H9 (cell line): Measurements from ENCODE around the gene MEF2A. TPM values are rescaled to one million over a fixed set of nuclear protein-coding genes. Genes with fewer than 3 reads are reported as not detected.

Experiments
- DNase-seq: peaks from one replicate; pipeline ENCODE4 v3.0.0-alpha.2; 2017
- H2AFZ ChIP-seq: one replicate; pipeline ENCODE4 v1.6.1; 2013; ENCODE audit warnings: mild to moderate bottlenecking, low read length, control low read depth, moderate library complexity
- H2AK5ac ChIP-seq: 2 replicates; pipeline ENCODE4 v1.6.1; 2013; ENCODE audit warnings: low read length, control low read depth, mixed read lengths; ENCODE audit not compliant: insufficient read length
- H2BK120ac ChIP-seq: one replicate; pipeline ENCODE4 v1.6.1; 2013; ENCODE audit warnings: low read depth, mild to moderate bottlenecking, low read length, control low read depth, inconsistent platforms; ENCODE audit not compliant: poor library complexity, severe bottlenecking
- H2BK12ac ChIP-seq: 2 replicates; pipeline ENCODE4 v1.6.1; 2013; ENCODE audit warnings: low read length, control low read depth, mixed read lengths, low read depth; ENCODE audit not compliant: insufficient read length
- H2BK15ac ChIP-seq: 2 replicates; pipeline ENCODE4 v1.6.1; 2013; ENCODE audit warnings: low read depth, low read length, control low read depth
- H2BK20ac ChIP-seq: one replicate; pipeline ENCODE4 v1.6.1; 2013; ENCODE audit warnings: low read depth, mild to moderate bottlenecking, low read length, control low read depth, inconsistent platforms; ENCODE audit not compliant: poor library complexity, severe bottlenecking
- H2BK5ac ChIP-seq: 2 replicates; pipeline ENCODE4 v1.6.1; 2013; ENCODE audit warnings: low read length, control low read depth, mixed read lengths; ENCODE audit not compliant: insufficient read length
- H3K14ac ChIP-seq: 2 replicates; pipeline ENCODE4 v1.6.1; 2013; ENCODE audit warnings: low read length, control low read depth; ENCODE audit not compliant: insufficient read depth
- H3K18ac ChIP-seq: 2 replicates; pipeline ENCODE4 v1.6.1; 2013; ENCODE audit warnings: low read depth, mild to moderate bottlenecking, mixed read lengths, low read length, control low read depth; ENCODE audit not compliant: insufficient read length
- H3K23ac ChIP-seq: 2 replicates; pipeline ENCODE4 v1.6.1; 2013; ENCODE audit warnings: low read length, control low read depth, mixed read lengths, low read depth; ENCODE audit not compliant: insufficient read length
- H3K23me2 ChIP-seq: 2 replicates; pipeline ENCODE4 v1.6.1; 2013; ENCODE audit warnings: low read depth, mild to moderate bottlenecking, mixed read lengths, low read length, control low read depth; ENCODE audit not compliant: insufficient read length, poor library complexity, severe bottlenecking
- H3K27ac ChIP-seq: 2 replicates; pipeline ENCODE4 v1.5.1; 2013; ENCODE audit warnings: low read length, control low read depth, mixed read lengths, low read depth; ENCODE audit not compliant: insufficient read length
- H3K27me3 ChIP-seq: 2 replicates; pipeline ENCODE4 v1.6.1; 2013; ENCODE audit warnings: low read length, control low read depth, inconsistent platforms; ENCODE audit not compliant: insufficient read depth
- H3K4ac ChIP-seq: 2 replicates; pipeline ENCODE4 v1.6.1; 2013; ENCODE audit warnings: low read depth, mild to moderate bottlenecking, control low read depth, inconsistent platforms, low read length, moderate library complexity
- H3K4me1 ChIP-seq: 2 replicates; pipeline ENCODE4 v1.6.1; 2013; ENCODE audit warnings: low read length, control low read depth, inconsistent platforms; ENCODE audit not compliant: insufficient read depth
- H3K4me2 ChIP-seq: 2 replicates; pipeline ENCODE4 v1.6.1; 2013; ENCODE audit warnings: low read length, control low read depth, mixed read lengths; ENCODE audit not compliant: insufficient read length, insufficient read depth
- H3K56ac ChIP-seq: 2 replicates; pipeline ENCODE4 v1.6.1; 2013; ENCODE audit warnings: low read depth, mild to moderate bottlenecking, mixed read lengths, low read length, control low read depth; ENCODE audit not compliant: insufficient read length
- H3K79me1 ChIP-seq: 2 replicates; pipeline ENCODE4 v1.6.1; 2013; ENCODE audit warnings: low read depth, mild to moderate bottlenecking, moderate library complexity, low read length, control low read depth, inconsistent platforms; ENCODE audit not compliant: insufficient read depth, poor library complexity, severe bottlenecking
- H3K79me2 ChIP-seq: 2 replicates; pipeline ENCODE4 v1.6.1; 2013; ENCODE audit warnings: low read length, control low read depth, inconsistent platforms; ENCODE audit not compliant: insufficient read depth
- H3K9ac ChIP-seq: 2 replicates; pipeline ENCODE4 v1.6.1; 2013; ENCODE audit warnings: low read length, control low read depth, mixed read lengths; ENCODE audit not compliant: insufficient read length; ENCODE audit errors: extremely low read depth
- H3K9me3 ChIP-seq: one replicate; pipeline ENCODE4 v1.6.1; 2013; ENCODE audit warnings: low read depth, low read length, inconsistent platforms; ENCODE audit not compliant: control insufficient read depth
- H3T11ph ChIP-seq: one replicate; pipeline ENCODE4 v1.6.1; 2013; ENCODE audit warnings: mild to moderate bottlenecking, low read length, control low read depth, inconsistent platforms
- H4K20me1 ChIP-seq: one replicate; pipeline ENCODE4 v1.6.1; 2013; ENCODE audit not compliant: control insufficient read depth, insufficient read length, insufficient read depth
- H4K5ac ChIP-seq: 2 replicates; pipeline ENCODE4 v1.6.1; 2013; ENCODE audit warnings: low read depth, mild to moderate bottlenecking, mixed read lengths, low read length, control low read depth; ENCODE audit not compliant: insufficient read length
- H4K8ac ChIP-seq: replicated peaks from 2 replicates; pipeline ENCODE4 v1.6.1; 2013; ENCODE audit warnings: low read length, control low read depth, mixed read lengths, low read depth; ENCODE audit not compliant: insufficient read length
- H4K91ac ChIP-seq: 2 replicates; pipeline ENCODE4 v1.6.1; 2013; ENCODE audit warnings: low read depth, mild to moderate bottlenecking, moderate library complexity, mixed read lengths, low read length, control low read depth; ENCODE audit not compliant: insufficient read length
- H3K27ac Mint-ChIP-seq, 3 experiments: 2 replicates in 2 of 3; 3 replicates in 1 of 3; pipeline ENCODE4 v1.8.0; 2020 to 2021; ENCODE audit warnings: mixed read lengths in 3 of 3, mild to moderate bottlenecking in 1 of 3, moderate library complexity in 1 of 3
- H3K27me3 Mint-ChIP-seq: 2 replicates; pipeline ENCODE4 v1.8.0; 2021; ENCODE audit warnings: low read depth, mild to moderate bottlenecking, moderate library complexity, mixed read lengths
- H3K36me3 Mint-ChIP-seq, 3 experiments: 2 replicates in 2 of 3; 3 replicates in 1 of 3; pipeline ENCODE4 v1.8.0; 2020 to 2021; ENCODE audit warnings: low read depth in 3 of 3, mixed read lengths in 3 of 3; ENCODE audit not compliant: insufficient read depth in 1 of 3
- H3K4me1 Mint-ChIP-seq, 2 experiments: 2 replicates each; pipeline ENCODE4 v1.8.0; 2020; ENCODE audit warnings: mixed read lengths in 2 of 2
- H3K4me3 Mint-ChIP-seq, 2 experiments: 2 replicates in 1 of 2; 3 replicates in 1 of 2; pipeline ENCODE4 v1.8.0; 2020 to 2021; ENCODE audit warnings: mild to moderate bottlenecking in 2 of 2, mixed read lengths in 2 of 2, moderate library complexity in 1 of 2
- H3K9me3 Mint-ChIP-seq, 2 experiments: 2 replicates in 1 of 2; 3 replicates in 1 of 2; pipeline ENCODE4 v1.8.0; 2020; ENCODE audit warnings: mild to moderate bottlenecking in 2 of 2, mixed read lengths in 2 of 2, moderate library complexity in 1 of 2
- WGBS: extraction: QIAGEN DNeasy Blood & Tissue Kit; methylation state at CpG from one replicate; pipeline ENCODE4 v1.1.7; 2013; ENCODE audit warnings: missing lambda C conversion rate, low lambda C conversion rate, mixed read lengths; ENCODE audit not compliant: insufficient read length; ENCODE audit errors: extremely low coverage; 5-methylcytosine and 5-hydroxymethylcytosine counted together
- total RNA-seq: library from RNA; stranded (reverse); gene quantifications from 2 replicates; pipeline ENCODE4 v1.2.1, GENCODE V29; 2021
- TF ChIP-seq, protein P1 (sequence below): fragments of 200-600 bp; sonication (generic); conservative IDR thresholded peaks from 3 replicates; pipeline ENCODE4 v1.8.0; 2021; ENCODE audit warnings: antibody characterized with exemption, mild to moderate bottlenecking

The MEF2A gene
- total RNA-seq, 1 experiment from 2014 or later = 20.7 TPM

- H3K9ac ChIP-seq = no peak overlapping the region
- H2BK5ac ChIP-seq = no peak overlapping the region
- Mint-ChIP-seq H3K4me3 (no peak overlapping the region), H3K9me3 (no peaks in the 10 kb centered on the region), H3K4me1 (peaks cover 37 to 42% of the 10 kb centered on the region in 2 experiments), H3K27ac (peak overlapping the region in 2 of 3 experiments; percentile 84 to 96; a peak in 5 of 7 replicates), H3K27me3 (no peaks in the 10 kb centered on the region), H3K36me3 (peaks cover 2 to 19% (median 4%) of the 10 kb centered on the region in 3 experiments; a peak in 5 of 7 replicates)
- H3K23ac ChIP-seq = no peak overlapping the region
- no peak overlapping the region for H2BK15ac ChIP-seq
- no peaks in the 10 kb centered on the region for H3K23me2 ChIP-seq
- H2AK5ac ChIP-seq = no peak overlapping the region
- H2BK20ac ChIP-seq = no peak overlapping the region
- H4K8ac ChIP-seq = no peak overlapping the region
- H3K56ac ChIP-seq = no peak overlapping the region
- no peak overlapping the region for H2AFZ ChIP-seq
- TF ChIP-seq, protein P1, sequence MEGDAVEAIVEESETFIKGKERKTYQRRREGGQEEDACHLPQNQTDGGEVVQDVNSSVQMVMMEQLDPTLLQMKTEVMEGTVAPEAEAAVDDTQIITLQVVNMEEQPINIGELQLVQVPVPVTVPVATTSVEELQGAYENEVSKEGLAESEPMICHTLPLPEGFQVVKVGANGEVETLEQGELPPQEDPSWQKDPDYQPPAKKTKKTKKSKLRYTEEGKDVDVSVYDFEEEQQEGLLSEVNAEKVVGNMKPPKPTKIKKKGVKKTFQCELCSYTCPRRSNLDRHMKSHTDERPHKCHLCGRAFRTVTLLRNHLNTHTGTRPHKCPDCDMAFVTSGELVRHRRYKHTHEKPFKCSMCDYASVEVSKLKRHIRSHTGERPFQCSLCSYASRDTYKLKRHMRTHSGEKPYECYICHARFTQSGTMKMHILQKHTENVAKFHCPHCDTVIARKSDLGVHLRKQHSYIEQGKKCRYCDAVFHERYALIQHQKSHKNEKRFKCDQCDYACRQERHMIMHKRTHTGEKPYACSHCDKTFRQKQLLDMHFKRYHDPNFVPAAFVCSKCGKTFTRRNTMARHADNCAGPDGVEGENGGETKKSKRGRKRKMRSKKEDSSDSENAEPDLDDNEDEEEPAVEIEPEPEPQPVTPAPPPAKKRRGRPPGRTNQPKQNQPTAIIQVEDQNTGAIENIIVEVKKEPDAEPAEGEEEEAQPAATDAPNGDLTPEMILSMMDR = no peak
- no peaks in the 10 kb centered on the region for H4K20me1 ChIP-seq
- no peak overlapping the region for H3T11ph ChIP-seq
- WGBS = no CpG with 5 or more reads among the region's 6 CpGs
- DNase-seq = no peak
- H3K4me2 ChIP-seq = no peak overlapping the region
- no peaks in the 10 kb centered on the region for H3K9me3 ChIP-seq
- peaks cover 1% of the 10 kb centered on the region; the same call in 1 of the 2 replicates for H3K79me2 ChIP-seq
- no peak overlapping the region for H3K14ac ChIP-seq
- H3K18ac ChIP-seq = no peak overlapping the region
- no peak overlapping the region for H3K4ac ChIP-seq
- H4K5ac ChIP-seq = no peak overlapping the region
- no peaks in the 10 kb centered on the region for H3K79me1 ChIP-seq
- H3K4me1 ChIP-seq = no peaks in the 10 kb centered on the region; the same call in 1 of the 2 replicates
- H4K91ac ChIP-seq = no peak overlapping the region
- no peak overlapping the region for H2BK120ac ChIP-seq
- H2BK12ac ChIP-seq = no peak overlapping the region
- H3K27me3 ChIP-seq = no peaks in the 10 kb centered on the region
- no peak overlapping the region for H3K27ac ChIP-seq
These were observed 39.7 kb downstream of the MEF2A start for GRCh38 chr15:99605490-99605931.
